HFF-Myc (cell line): ENCODE measurements around the gene AGR3.

Source experiments
- DNase-seq: peaks from one replicate; pipeline ENCODE4 v3.0.0-alpha.2; 2011; ENCODE audit warnings: low read depth; ENCODE audit errors: extremely low read depth
- H3K4me3 ChIP-seq: replicated peaks from 2 replicates; pipeline ENCODE4 v1.5.1; 2011; ENCODE audit warnings: low read depth, mild to moderate bottlenecking, control low read depth, low read length
- TF ChIP-seq, protein P1 (sequence below): IDR thresholded peaks from 2 replicates; pipeline ENCODE4 v1.5.1; 2012; ENCODE audit warnings: mild to moderate bottlenecking, low read depth, low read length, control low read depth; ENCODE audit errors: missing control alignments

Gene AGR3

GRCh38 chr7:16838891-16839290, 42.9 kb downstream of the AGR3 start:
- H3K4me3 ChIP-seq, result no peak overlapping the region
- no peak for DNase-seq

DNA sequence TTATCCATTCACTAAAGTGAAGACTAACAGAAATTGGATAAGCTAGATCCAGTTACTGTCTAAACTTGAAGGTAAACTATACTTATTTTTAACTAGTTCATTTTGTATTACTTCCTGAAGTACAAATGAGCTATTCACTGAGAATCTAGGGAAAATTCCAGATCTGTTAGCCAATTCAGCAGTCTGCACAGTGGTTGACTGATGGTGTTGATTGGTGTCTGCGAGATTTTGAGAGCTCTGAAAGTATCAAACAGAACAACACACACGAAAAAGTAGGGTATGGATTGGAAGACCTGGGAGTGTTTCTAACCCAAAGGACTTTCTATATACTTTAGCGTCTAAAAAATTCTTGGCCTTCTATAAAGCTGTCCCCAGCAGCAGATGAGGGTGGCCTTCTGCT, 43.4 kb downstream of the AGR3 start:
- TF ChIP-seq, protein P1, sequence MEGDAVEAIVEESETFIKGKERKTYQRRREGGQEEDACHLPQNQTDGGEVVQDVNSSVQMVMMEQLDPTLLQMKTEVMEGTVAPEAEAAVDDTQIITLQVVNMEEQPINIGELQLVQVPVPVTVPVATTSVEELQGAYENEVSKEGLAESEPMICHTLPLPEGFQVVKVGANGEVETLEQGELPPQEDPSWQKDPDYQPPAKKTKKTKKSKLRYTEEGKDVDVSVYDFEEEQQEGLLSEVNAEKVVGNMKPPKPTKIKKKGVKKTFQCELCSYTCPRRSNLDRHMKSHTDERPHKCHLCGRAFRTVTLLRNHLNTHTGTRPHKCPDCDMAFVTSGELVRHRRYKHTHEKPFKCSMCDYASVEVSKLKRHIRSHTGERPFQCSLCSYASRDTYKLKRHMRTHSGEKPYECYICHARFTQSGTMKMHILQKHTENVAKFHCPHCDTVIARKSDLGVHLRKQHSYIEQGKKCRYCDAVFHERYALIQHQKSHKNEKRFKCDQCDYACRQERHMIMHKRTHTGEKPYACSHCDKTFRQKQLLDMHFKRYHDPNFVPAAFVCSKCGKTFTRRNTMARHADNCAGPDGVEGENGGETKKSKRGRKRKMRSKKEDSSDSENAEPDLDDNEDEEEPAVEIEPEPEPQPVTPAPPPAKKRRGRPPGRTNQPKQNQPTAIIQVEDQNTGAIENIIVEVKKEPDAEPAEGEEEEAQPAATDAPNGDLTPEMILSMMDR, result no peak
- no peak overlapping the region for H3K4me3 ChIP-seq
- no peak for DNase-seq

More at GRCh38 chr7:16838891-16839290, 42.9 kb downstream of the AGR3 start:
- TF ChIP-seq, protein P1, result no peak

- DNase-seq, result no peak
- H3K4me3 ChIP-seq, result no peak overlapping the region
- TF ChIP-seq, protein P1, result no peak
Observed at GRCh38 chr7:16836481-16836880, 45.3 kb downstream of the AGR3 start.

GRCh38 chr7:16833373-16833772, 48.4 kb downstream of the AGR3 start:
- DNase-seq, result no peak
- no peak overlapping the region for H3K4me3 ChIP-seq
- TF ChIP-seq, protein P1, result no peak

DNA sequence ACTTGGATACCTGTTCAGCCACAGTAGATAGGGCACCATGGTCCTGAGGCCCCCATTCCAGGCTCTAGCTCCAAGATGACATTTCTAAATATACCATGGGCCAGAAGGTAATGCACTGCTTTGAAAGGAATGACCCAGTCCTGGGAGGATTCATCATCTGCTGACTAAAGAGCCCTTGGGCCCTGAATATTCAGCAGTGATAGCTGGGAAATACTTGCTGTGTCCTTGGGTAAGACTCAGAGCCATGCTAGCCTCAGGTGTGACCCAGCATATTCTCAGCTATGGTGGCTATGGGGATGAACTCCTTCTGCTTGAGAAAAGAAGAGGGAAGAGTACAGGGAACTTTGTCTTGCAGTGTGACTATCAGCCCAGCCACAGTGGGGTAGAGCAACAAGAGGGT, 55.7 kb downstream of the AGR3 start:
- no peak for DNase-seq
- H3K4me3 ChIP-seq, result no peak overlapping the region
- TF ChIP-seq, protein P1, result no peak

GRCh38 chr7:16822029-16822428, 59.8 kb downstream of the AGR3 start:
- no peak for DNase-seq
- TF ChIP-seq, protein P1, result no peak
- no peak overlapping the region for H3K4me3 ChIP-seq

DNA sequence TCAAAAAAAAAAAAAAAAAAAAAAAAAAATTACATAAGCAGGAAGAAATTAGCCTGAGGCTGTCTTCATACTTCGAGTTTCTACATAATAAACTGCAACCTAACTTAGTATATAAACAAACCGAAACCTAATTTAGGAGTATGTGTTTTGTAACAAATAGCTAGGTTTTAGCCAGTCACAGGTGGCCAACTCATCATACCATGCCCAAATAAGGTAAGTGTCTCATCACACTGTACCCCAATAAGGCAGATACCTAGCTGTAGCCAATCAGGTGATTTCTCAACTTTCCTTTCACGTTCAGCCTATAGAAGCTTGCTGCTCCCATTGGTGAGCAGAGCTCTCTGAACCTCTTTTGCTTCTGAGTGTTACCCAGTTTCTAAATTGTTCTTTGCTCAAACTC, 63.1 kb downstream of the AGR3 start:
- TF ChIP-seq, protein P1, result no peak
- no peak overlapping the region for H3K4me3 ChIP-seq
- DNase-seq, result no peak
